ENCODE measurements around the gene AAK1. TPM values are rescaled to one million over a fixed set of nuclear protein-coding genes. Genes with fewer than 3 reads are reported as not detected.

AAK1 gene
- total and polyA plus RNA-seq, 7 donors = 7.8 to 95.2 (median 52.5) TPM

- TF ChIP-seq CTCF (IDR thresholded peaks at IDR 0.05) = no peak
- H3K4me1 ChIP-seq = peaks cover 49% of the 10 kb centered on the region
- H3K27ac ChIP-seq = peak overlapping the region; percentile 44
- no peaks in the 10 kb centered on the region for H3K36me3 ChIP-seq (ENCODE audit: insufficient read depth in 1 of 2, low read depth in 1 of 2)
- peak; percentile 69 to 81 (median 72) for ATAC-seq
- no peak for DNase-seq
- intact Hi-C loops (cut with DNase I) = loop anchor here in 1 of 2 donors (5.0 kb wide), 1 partner anchor 75 kb away; the partner anchor contains the start of gene AAK1
- WGBS, 3 donors = 74 to 79% (median 77%) methylated on average over 3 of the region's 3 CpGs
- H3K4me3 ChIP-seq = no peak overlapping the region
- H3K27me3 ChIP-seq (ENCODE audit: insufficient read depth in 3 of 3, low read length in 2 of 3) = no peaks in the 10 kb centered on the region
- H3K9me3 ChIP-seq = no peaks in the 10 kb centered on the region
Observed at GRCh38 chr2:69567157-69567908, 76.2 kb downstream of the AAK1 start.

GRCh38 chr2:69566669-69567068, 76.9 kb downstream of the AAK1 start:
- no peaks in the 10 kb centered on the region for H3K36me3 ChIP-seq (ENCODE audit: insufficient read depth in 1 of 2, low read depth in 1 of 2)
- TF ChIP-seq CTCF (IDR thresholded peaks at IDR 0.05) = no peak
- peak overlapping the region; percentile 44 for H3K27ac ChIP-seq
- 80 to 100% (median 87%) methylated on average over 4 of the region's 4 CpGs for WGBS, 3 donors
- H3K4me3 ChIP-seq = no peak overlapping the region
- peaks cover 46% of the 10 kb centered on the region for H3K4me1 ChIP-seq
- intact Hi-C loops (cut with DNase I) = loop anchor here in 1 of 2 donors (5.0 kb wide), 1 partner anchor 76 kb away; the partner anchor contains the start of gene AAK1
- no peak for DNase-seq
- H3K27me3 ChIP-seq (ENCODE audit: insufficient read depth in 3 of 3, low read length in 2 of 3) = no peaks in the 10 kb centered on the region
- peak in 1 of 4 donors; percentile 18 for ATAC-seq
- no peaks in the 10 kb centered on the region for H3K9me3 ChIP-seq

GRCh38 chr2:69565431-69565839, 78.1 kb downstream of the AAK1 start:
- no peak overlapping the region for H3K27ac ChIP-seq
- H3K4me1 ChIP-seq = peaks cover 44% of the 10 kb centered on the region
- H3K36me3 ChIP-seq (ENCODE audit: insufficient read depth in 1 of 2, low read depth in 1 of 2) = no peaks in the 10 kb centered on the region
- intact Hi-C loops (cut with DNase I) = loop anchor here in 1 of 2 donors (5.0 kb wide), 1 partner anchor 77 kb away; the partner anchor contains the start of gene AAK1
- no peaks in the 10 kb centered on the region for H3K9me3 ChIP-seq
- ATAC-seq (peak; percentile 35 to 63 (median 62)), DNase-seq (peak; percentile 62 to 65)
- no peaks in the 10 kb centered on the region for H3K27me3 ChIP-seq (ENCODE audit: insufficient read depth in 3 of 3, low read length in 2 of 3)
- 46 to 51% (median 50%) methylated on average over 3 of the region's 3 CpGs for WGBS, 3 donors
- peak; percentile 53 for TF ChIP-seq CTCF (IDR thresholded peaks at IDR 0.05)
- H3K4me3 ChIP-seq = no peak overlapping the region

GRCh38 chr2:69564604-69565003, 78.9 kb downstream of the AAK1 start:
- H3K9me3 ChIP-seq = no peaks in the 10 kb centered on the region
- intact Hi-C loops (cut with DNase I) = loop anchor here (5.0 kb wide), 1 partner anchor 78 kb away; the partner anchor contains the start of gene AAK1 (in 2 of the 2)
- H3K36me3 ChIP-seq (ENCODE audit: insufficient read depth in 1 of 2, low read depth in 1 of 2) = no peaks in the 10 kb centered on the region
- no peaks in the 10 kb centered on the region for H3K27me3 ChIP-seq (ENCODE audit: insufficient read depth in 3 of 3, low read length in 2 of 3)
- H3K27ac ChIP-seq = no peak overlapping the region
- H3K4me3 ChIP-seq = no peak overlapping the region
- no peak for TF ChIP-seq CTCF (IDR thresholded peaks at IDR 0.05)
- DNase-seq (no peak), ATAC-seq (no peak)
- peaks cover 53% of the 10 kb centered on the region for H3K4me1 ChIP-seq
- WGBS, 3 donors = 77 to 99% (median 92%) methylated on average over 3 of the region's 3 CpGs

Data from psoas muscle (tissue), 8 donors.